ENCODE measurements around the gene RBM26.

RBM26 gene

GRCh38 chr13:79318664-79319063 is 87.4 kb downstream of the RBM26 start:
- Histone ChIP-seq H3K4me3 (ENCODE audit: low read depth in 1 of 5, low read length in 5 of 5) (no peak overlapping the region), H3K36me3 (ENCODE audit: control insufficient read depth in 5 of 5, insufficient read depth in 5 of 5, low read length in 5 of 5) (peaks cover 9 to 43% (median 32%) of the 10 kb centered on the region in 5 donors), H3K9ac (ENCODE audit: low read length in 5 of 5) (no peak overlapping the region), H3K27me3 (ENCODE audit: control insufficient read depth in 5 of 5, insufficient read depth in 4 of 5, low read length in 5 of 5) (no peaks in the 10 kb centered on the region), H3K9me3 (ENCODE audit: control insufficient read depth in 5 of 5, low read length in 5 of 5) (no peaks in the 10 kb centered on the region), H3K4me1 (ENCODE audit: control insufficient read depth in 5 of 5, insufficient read depth in 5 of 5, low read length in 5 of 5) (no peaks in the 10 kb centered on the region), H3K27ac (ENCODE audit: low read depth, low read length) (no peak overlapping the region)

- Histone ChIP-seq H3K9ac (ENCODE audit: low read length in 5 of 5) (no peak overlapping the region), H3K27ac (ENCODE audit: low read depth, low read length) (no peak overlapping the region), H3K9me3 (ENCODE audit: control insufficient read depth in 5 of 5, low read length in 5 of 5) (no peaks in the 10 kb centered on the region), H3K36me3 (ENCODE audit: control insufficient read depth in 5 of 5, insufficient read depth in 5 of 5, low read length in 5 of 5) (peaks cover 9 to 43% (median 32%) of the 10 kb centered on the region in 5 donors), H3K4me1 (ENCODE audit: control insufficient read depth in 5 of 5, insufficient read depth in 5 of 5, low read length in 5 of 5) (no peaks in the 10 kb centered on the region), H3K4me3 (ENCODE audit: low read depth in 1 of 5, low read length in 5 of 5) (no peak overlapping the region), H3K27me3 (ENCODE audit: control insufficient read depth in 5 of 5, insufficient read depth in 4 of 5, low read length in 5 of 5) (no peaks in the 10 kb centered on the region)
These were observed 88.2 kb downstream of the RBM26 start for GRCh38 chr13:79317856-79318255.

- H3K27ac ChIP-seq (ENCODE audit: low read depth, low read length), result no peak overlapping the region
- no peak overlapping the region for H3K4me3 ChIP-seq (ENCODE audit: low read depth in 1 of 5, low read length in 5 of 5)
- H3K36me3 ChIP-seq (ENCODE audit: control insufficient read depth in 5 of 5, insufficient read depth in 5 of 5, low read length in 5 of 5), result peaks cover 3 to 24% (median 14%) of the 10 kb centered on the region in 5 donors
- H3K9me3 ChIP-seq (ENCODE audit: control insufficient read depth in 5 of 5, low read length in 5 of 5), result no peaks in the 10 kb centered on the region
- no peaks in the 10 kb centered on the region for H3K27me3 ChIP-seq (ENCODE audit: control insufficient read depth in 5 of 5, insufficient read depth in 4 of 5, low read length in 5 of 5)
- peaks cover 0 to 8% (median 5%) of the 10 kb centered on the region in 5 donors for H3K4me1 ChIP-seq (ENCODE audit: control insufficient read depth in 5 of 5, insufficient read depth in 5 of 5, low read length in 5 of 5)
- no peak overlapping the region for H3K9ac ChIP-seq (ENCODE audit: low read length in 5 of 5)
These were observed 91.4 kb downstream of the RBM26 start for GRCh38 chr13:79314652-79315051.

- H3K4me1 ChIP-seq (ENCODE audit: control insufficient read depth in 5 of 5, insufficient read depth in 5 of 5, low read length in 5 of 5), result peaks cover 0 to 15% (median 10%) of the 10 kb centered on the region in 5 donors
- no peaks in the 10 kb centered on the region for H3K9me3 ChIP-seq (ENCODE audit: control insufficient read depth in 5 of 5, low read length in 5 of 5)
- no peaks in the 10 kb centered on the region for H3K27me3 ChIP-seq (ENCODE audit: control insufficient read depth in 5 of 5, insufficient read depth in 4 of 5, low read length in 5 of 5)
- peaks cover 0 to 9% (median 0%) of the 10 kb centered on the region in 5 donors for H3K36me3 ChIP-seq (ENCODE audit: control insufficient read depth in 5 of 5, insufficient read depth in 5 of 5, low read length in 5 of 5)
- H3K4me3 ChIP-seq (ENCODE audit: low read depth in 1 of 5, low read length in 5 of 5), result no peak overlapping the region
- H3K9ac ChIP-seq (ENCODE audit: low read length in 5 of 5), result no peak overlapping the region
- no peak overlapping the region for H3K27ac ChIP-seq (ENCODE audit: low read depth, low read length)
These were observed 93.7 kb downstream of the RBM26 start for GRCh38 chr13:79312340-79312855.

GRCh38 chr13:79311386-79311785 is 94.7 kb downstream of the RBM26 start:
- Histone ChIP-seq H3K9me3 (ENCODE audit: control insufficient read depth in 5 of 5, low read length in 5 of 5) (no peaks in the 10 kb centered on the region), H3K36me3 (ENCODE audit: control insufficient read depth in 5 of 5, insufficient read depth in 5 of 5, low read length in 5 of 5) (peaks cover 0 to 8% (median 0%) of the 10 kb centered on the region in 5 donors), H3K27ac (ENCODE audit: low read depth, low read length) (no peak overlapping the region), H3K4me1 (ENCODE audit: control insufficient read depth in 5 of 5, insufficient read depth in 5 of 5, low read length in 5 of 5) (peaks cover 0 to 15% (median 10%) of the 10 kb centered on the region in 5 donors), H3K9ac (ENCODE audit: low read length in 5 of 5) (no peak overlapping the region), H3K4me3 (ENCODE audit: low read depth in 1 of 5, low read length in 5 of 5) (no peak overlapping the region), H3K27me3 (ENCODE audit: control insufficient read depth in 5 of 5, insufficient read depth in 4 of 5, low read length in 5 of 5) (no peaks in the 10 kb centered on the region)

- Histone ChIP-seq H3K36me3 (ENCODE audit: control insufficient read depth in 5 of 5, insufficient read depth in 5 of 5, low read length in 5 of 5) (peaks cover 0 to 4% (median 0%) of the 10 kb centered on the region in 5 donors), H3K4me3 (ENCODE audit: low read depth in 1 of 5, low read length in 5 of 5) (no peak overlapping the region), H3K4me1 (ENCODE audit: control insufficient read depth in 5 of 5, insufficient read depth in 5 of 5, low read length in 5 of 5) (peaks cover 0 to 15% (median 10%) of the 10 kb centered on the region in 5 donors), H3K27ac (ENCODE audit: low read depth, low read length) (no peak overlapping the region), H3K9ac (ENCODE audit: low read length in 5 of 5) (no peak overlapping the region), H3K27me3 (ENCODE audit: control insufficient read depth in 5 of 5, insufficient read depth in 4 of 5, low read length in 5 of 5) (no peaks in the 10 kb centered on the region), H3K9me3 (ENCODE audit: control insufficient read depth in 5 of 5, low read length in 5 of 5) (no peaks in the 10 kb centered on the region)
These were observed 96.4 kb downstream of the RBM26 start for GRCh38 chr13:79309690-79310089.

GRCh38 chr13:79307866-79308298 is 98.2 kb downstream of the RBM26 start:
- Histone ChIP-seq H3K4me3 (ENCODE audit: low read depth in 1 of 5, low read length in 5 of 5) (peak overlapping the region in 1 of 5 donors; percentile 8), H3K9me3 (ENCODE audit: control insufficient read depth in 5 of 5, low read length in 5 of 5) (no peaks in the 10 kb centered on the region), H3K9ac (ENCODE audit: low read length in 5 of 5) (no peak overlapping the region), H3K27me3 (ENCODE audit: control insufficient read depth in 5 of 5, insufficient read depth in 4 of 5, low read length in 5 of 5) (no peaks in the 10 kb centered on the region), H3K36me3 (ENCODE audit: control insufficient read depth in 5 of 5, insufficient read depth in 5 of 5, low read length in 5 of 5) (no peaks in the 10 kb centered on the region), H3K27ac (ENCODE audit: low read depth, low read length) (no peak overlapping the region), H3K4me1 (ENCODE audit: control insufficient read depth in 5 of 5, insufficient read depth in 5 of 5, low read length in 5 of 5) (peaks cover 0 to 15% (median 10%) of the 10 kb centered on the region in 5 donors)

GRCh38 chr13:79307433-79307861 is 98.6 kb downstream of the RBM26 start:
- Histone ChIP-seq H3K4me3 (ENCODE audit: low read depth in 1 of 5, low read length in 5 of 5) (peak overlapping the region in 1 of 5 donors; percentile 8), H3K27ac (ENCODE audit: low read depth, low read length) (no peak overlapping the region), H3K4me1 (ENCODE audit: control insufficient read depth in 5 of 5, insufficient read depth in 5 of 5, low read length in 5 of 5) (peaks cover 0 to 15% (median 10%) of the 10 kb centered on the region in 5 donors), H3K36me3 (ENCODE audit: control insufficient read depth in 5 of 5, insufficient read depth in 5 of 5, low read length in 5 of 5) (no peaks in the 10 kb centered on the region), H3K9me3 (ENCODE audit: control insufficient read depth in 5 of 5, low read length in 5 of 5) (no peaks in the 10 kb centered on the region), H3K27me3 (ENCODE audit: control insufficient read depth in 5 of 5, insufficient read depth in 4 of 5, low read length in 5 of 5) (no peaks in the 10 kb centered on the region), H3K9ac (ENCODE audit: low read length in 5 of 5) (no peak overlapping the region)

- Histone ChIP-seq H3K27ac (ENCODE audit: low read depth, low read length) (no peak overlapping the region), H3K27me3 (ENCODE audit: control insufficient read depth in 5 of 5, insufficient read depth in 4 of 5, low read length in 5 of 5) (no peaks in the 10 kb centered on the region), H3K9ac (ENCODE audit: low read length in 5 of 5) (no peak overlapping the region), H3K4me3 (ENCODE audit: low read depth in 1 of 5, low read length in 5 of 5) (no peak overlapping the region), H3K36me3 (ENCODE audit: control insufficient read depth in 5 of 5, insufficient read depth in 5 of 5, low read length in 5 of 5) (no peaks in the 10 kb centered on the region), H3K4me1 (ENCODE audit: control insufficient read depth in 5 of 5, insufficient read depth in 5 of 5, low read length in 5 of 5) (peaks cover 0 to 15% (median 10%) of the 10 kb centered on the region in 5 donors), H3K9me3 (ENCODE audit: control insufficient read depth in 5 of 5, low read length in 5 of 5) (no peaks in the 10 kb centered on the region)
These were observed 99.4 kb downstream of the RBM26 start for GRCh38 chr13:79306650-79307049.

- H3K27ac ChIP-seq (ENCODE audit: low read depth, low read length), result no peak overlapping the region
- H3K9ac ChIP-seq (ENCODE audit: low read length in 5 of 5), result no peak overlapping the region
- H3K27me3 ChIP-seq (ENCODE audit: control insufficient read depth in 5 of 5, insufficient read depth in 4 of 5, low read length in 5 of 5), result peaks cover 0 to 2% (median 0%) of the 10 kb centered on the region in 5 donors
- no peaks in the 10 kb centered on the region for H3K36me3 ChIP-seq (ENCODE audit: control insufficient read depth in 5 of 5, insufficient read depth in 5 of 5, low read length in 5 of 5)
- no peaks in the 10 kb centered on the region for H3K4me1 ChIP-seq (ENCODE audit: control insufficient read depth in 5 of 5, insufficient read depth in 5 of 5, low read length in 5 of 5)
- no peak overlapping the region for H3K4me3 ChIP-seq (ENCODE audit: low read depth in 1 of 5, low read length in 5 of 5)
- H3K9me3 ChIP-seq (ENCODE audit: control insufficient read depth in 5 of 5, low read length in 5 of 5), result no peaks in the 10 kb centered on the region
These were observed 108.9 kb downstream of the RBM26 start for GRCh38 chr13:79297128-79297527.

Measured in subcutaneous abdominal adipose tissue (tissue), 5 donors.